SU-DHL-6 (cell line): ENCODE measurements around the gene CFAP100.

ENCODE experiments used
- H2AFZ ChIP-seq: fragments of 200-600 bp; sonication (generic); 2 replicates; pipeline ENCODE4 v1.6.1; 2014; ENCODE audit warnings: low read depth, mild to moderate bottlenecking, moderate library complexity, mixed read lengths, antibody characterized with exemption, low read length; ENCODE audit not compliant: severe bottlenecking
- H3F3A ChIP-seq: fragments of 200-600 bp; shearing (Covaris generic); 2 replicates; pipeline ENCODE4 v1.6.0; 2016; ENCODE audit warnings: antibody characterized with exemption, mild to moderate bottlenecking; ENCODE audit not compliant: insufficient read depth
- H3K27ac ChIP-seq: fragments of 200-600 bp; sonication (generic); 2 replicates; pipeline ENCODE4 v1.5.1; 2016; ENCODE audit warnings: low read depth, mild to moderate bottlenecking, low read length, moderate library complexity, mixed read lengths
- H3K27me3 ChIP-seq: fragments of 200-600 bp; sonication (generic), shearing (Covaris generic); 2 replicates; pipeline ENCODE4 v1.6.0; 2014; ENCODE audit warnings: mild to moderate bottlenecking, low read length
- H3K36me3 ChIP-seq: fragments of 200-600 bp; sonication (generic); 2 replicates; pipeline ENCODE4 v1.6.1; 2014; ENCODE audit warnings: mild to moderate bottlenecking, low read length, mixed read lengths
- H3K4me2 ChIP-seq: fragments of 300-600, 200-600 bp; shearing (Covaris generic), sonication (generic); 2 replicates; pipeline ENCODE4 v1.6.0; 2014; ENCODE audit warnings: low read length, low read depth, mild to moderate bottlenecking; ENCODE audit not compliant: poor library complexity, severe bottlenecking
- H3K4me3 ChIP-seq: fragments of 200-600 bp; sonication (generic); 2 replicates; pipeline ENCODE4 v1.5.1; 2014; ENCODE audit warnings: antibody characterized with exemption, low read length, mild to moderate bottlenecking, mixed read lengths; ENCODE audit not compliant: insufficient read depth, poor library complexity, severe bottlenecking
- H3K79me2 ChIP-seq: fragments of 200-600 bp; sonication (generic); 2 replicates; pipeline ENCODE4 v1.6.1; 2014; ENCODE audit warnings: mild to moderate bottlenecking, low read length, moderate library complexity; ENCODE audit not compliant: insufficient read depth
- H3K9ac ChIP-seq: fragments of 200-600 bp; sonication (generic); 2 replicates; pipeline ENCODE4 v1.7.0; 2014; ENCODE audit warnings: mild to moderate bottlenecking, low read length
- H3K9me2 ChIP-seq: fragments of 200-600 bp; sonication (generic); replicated peaks from 2 replicates; pipeline ENCODE4 v1.6.1; 2014; ENCODE audit warnings: low read length; ENCODE audit not compliant: insufficient read depth
- H3K9me3 ChIP-seq: fragments of 200-600 bp; sonication (generic); 2 replicates; pipeline ENCODE4 v1.6.1; 2014; ENCODE audit warnings: low read length, mixed read lengths; ENCODE audit not compliant: insufficient read depth
- H4K20me1 ChIP-seq: fragments of 200-600 bp; sonication (generic); 2 replicates; pipeline ENCODE4 v1.6.1; 2014; ENCODE audit warnings: low read depth, mild to moderate bottlenecking, antibody characterized with exemption, low read length, moderate library complexity, mixed read lengths
- EZH2phosphoT487 ChIP-seq: fragments of 200-600 bp; sonication (generic), shearing (Covaris generic); conservative IDR thresholded peaks from 2 replicates; pipeline ENCODE4 v1.6.1; 2018; ENCODE audit warnings: mild to moderate bottlenecking, antibody characterized with exemption, low read length, moderate library complexity, mixed read lengths
- TF ChIP-seq, protein P1 (sequence below): fragments of 200-600 bp; sonication (generic); IDR thresholded peaks from one replicate; pipeline ENCODE4 v1.5.1; 2017; ENCODE audit warnings: antibody characterized with exemption, mild to moderate bottlenecking, low read length, moderate library complexity; ENCODE audit not compliant: insufficient read depth, poor library complexity, severe bottlenecking

CFAP100 gene

DNA sequence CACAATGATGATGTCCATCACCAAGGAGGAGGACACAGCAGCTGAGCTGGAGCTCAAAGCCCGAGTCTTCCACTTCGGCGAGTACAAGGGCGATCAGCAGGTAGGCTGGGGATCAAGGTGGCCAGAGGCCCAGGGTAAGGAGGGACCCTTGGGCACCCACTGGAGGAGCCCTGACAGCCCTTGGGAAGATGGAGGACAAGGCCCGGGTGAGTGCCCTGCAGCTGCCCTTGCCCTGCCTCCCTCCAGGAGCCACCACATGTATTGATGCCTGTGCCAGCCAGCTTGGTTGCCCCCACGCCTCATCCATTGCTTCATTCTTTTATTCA is 38.4 kb downstream of the CFAP100 start:
- no peaks in the 10 kb centered on the region for H4K20me1 ChIP-seq
- H3K27ac ChIP-seq = no peak overlapping the region
- H3K27me3 ChIP-seq = no peaks in the 10 kb centered on the region
- H3K9me3 ChIP-seq = no peaks in the 10 kb centered on the region
- H3F3A ChIP-seq = no peaks in the 10 kb centered on the region
- no peaks in the 10 kb centered on the region for H3K36me3 ChIP-seq
- no peak overlapping the region for H3K4me3 ChIP-seq
- H3K9ac ChIP-seq = no peak overlapping the region
- H3K79me2 ChIP-seq = no peaks in the 10 kb centered on the region
- H3K4me2 ChIP-seq = no peak overlapping the region
- H2AFZ ChIP-seq = no peak overlapping the region
- no peak for TF ChIP-seq EZH2phosphoT487
- TF ChIP-seq, protein P1, sequence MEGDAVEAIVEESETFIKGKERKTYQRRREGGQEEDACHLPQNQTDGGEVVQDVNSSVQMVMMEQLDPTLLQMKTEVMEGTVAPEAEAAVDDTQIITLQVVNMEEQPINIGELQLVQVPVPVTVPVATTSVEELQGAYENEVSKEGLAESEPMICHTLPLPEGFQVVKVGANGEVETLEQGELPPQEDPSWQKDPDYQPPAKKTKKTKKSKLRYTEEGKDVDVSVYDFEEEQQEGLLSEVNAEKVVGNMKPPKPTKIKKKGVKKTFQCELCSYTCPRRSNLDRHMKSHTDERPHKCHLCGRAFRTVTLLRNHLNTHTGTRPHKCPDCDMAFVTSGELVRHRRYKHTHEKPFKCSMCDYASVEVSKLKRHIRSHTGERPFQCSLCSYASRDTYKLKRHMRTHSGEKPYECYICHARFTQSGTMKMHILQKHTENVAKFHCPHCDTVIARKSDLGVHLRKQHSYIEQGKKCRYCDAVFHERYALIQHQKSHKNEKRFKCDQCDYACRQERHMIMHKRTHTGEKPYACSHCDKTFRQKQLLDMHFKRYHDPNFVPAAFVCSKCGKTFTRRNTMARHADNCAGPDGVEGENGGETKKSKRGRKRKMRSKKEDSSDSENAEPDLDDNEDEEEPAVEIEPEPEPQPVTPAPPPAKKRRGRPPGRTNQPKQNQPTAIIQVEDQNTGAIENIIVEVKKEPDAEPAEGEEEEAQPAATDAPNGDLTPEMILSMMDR = no peak
- no peaks in the 10 kb centered on the region for H3K9me2 ChIP-seq

DNA sequence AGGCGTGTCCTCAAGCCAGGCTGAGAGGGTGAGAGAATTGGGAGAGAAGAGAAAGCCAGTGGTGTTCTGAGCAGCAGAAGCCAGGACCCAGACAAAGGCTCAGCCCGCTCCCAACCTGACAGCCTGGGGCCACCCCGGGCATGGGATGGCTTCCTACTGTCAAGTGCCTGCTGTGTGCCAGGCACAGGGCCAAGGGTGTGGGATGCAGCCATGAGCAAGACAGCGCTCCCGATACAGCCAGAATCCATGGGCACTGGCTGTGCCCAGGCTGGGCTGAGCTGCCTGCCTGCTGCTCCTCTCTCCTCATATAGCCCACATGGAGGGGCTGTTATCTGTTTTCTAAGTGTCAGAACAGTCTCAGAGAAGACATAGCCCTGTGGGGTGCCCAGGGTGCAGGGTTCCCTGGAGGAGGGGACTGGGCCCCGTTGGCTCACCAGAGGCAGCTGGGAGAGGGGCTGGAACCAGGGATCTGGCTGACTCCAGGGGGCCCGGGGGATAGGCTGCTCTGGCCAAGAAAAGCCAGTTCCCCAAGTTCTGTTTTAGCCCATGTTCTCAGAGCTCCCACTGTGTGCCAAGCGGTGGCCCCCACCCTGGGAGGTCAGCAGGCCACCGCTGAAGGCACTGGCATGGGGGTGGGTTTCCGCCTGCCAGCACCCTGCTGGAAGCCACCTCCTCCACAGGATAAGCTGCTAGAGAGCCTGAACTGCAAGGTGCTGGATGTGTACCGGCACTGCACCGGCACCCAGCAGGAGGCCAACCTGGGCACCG is 39.0 kb downstream of the CFAP100 start:
- no peaks in the 10 kb centered on the region for H4K20me1 ChIP-seq
- H3K4me3 ChIP-seq = no peak overlapping the region
- H3K79me2 ChIP-seq = no peaks in the 10 kb centered on the region
- H3F3A ChIP-seq = no peaks in the 10 kb centered on the region
- no peaks in the 10 kb centered on the region for H3K27me3 ChIP-seq
- H3K9me3 ChIP-seq = no peaks in the 10 kb centered on the region
- no peaks in the 10 kb centered on the region for H3K9me2 ChIP-seq
- TF ChIP-seq EZH2phosphoT487 = no peak
- TF ChIP-seq, protein P1 = no peak
- H2AFZ ChIP-seq = no peak overlapping the region
- H3K36me3 ChIP-seq = no peaks in the 10 kb centered on the region
- no peak overlapping the region for H3K4me2 ChIP-seq
- no peak overlapping the region for H3K9ac ChIP-seq
- H3K27ac ChIP-seq = no peak overlapping the region

DNA sequence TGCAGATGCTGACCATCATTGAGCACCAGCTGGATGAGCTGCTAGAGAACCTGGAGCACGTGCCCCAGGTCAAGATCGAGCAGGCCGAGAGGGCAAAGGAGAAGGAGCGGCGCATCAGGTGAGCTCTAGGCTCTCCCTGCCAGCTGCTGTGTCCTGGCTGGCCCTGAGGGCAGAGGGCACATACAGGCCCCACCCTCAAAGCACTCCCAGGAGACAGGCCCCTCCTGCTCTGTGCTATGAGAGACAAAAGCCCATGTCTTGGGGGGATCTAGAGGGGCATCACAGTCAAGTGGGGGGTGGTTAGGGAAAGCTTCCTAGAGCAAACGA is 39.5 kb downstream of the CFAP100 start:
- Histone ChIP-seq H3K9me2 (no peaks in the 10 kb centered on the region), H3K4me3 (no peak overlapping the region), H3K27me3 (no peaks in the 10 kb centered on the region), H2AFZ (no peak overlapping the region), H3F3A (no peaks in the 10 kb centered on the region), H3K79me2 (no peaks in the 10 kb centered on the region), H3K9me3 (no peaks in the 10 kb centered on the region), H3K4me2 (no peak overlapping the region), H3K36me3 (no peaks in the 10 kb centered on the region), H3K9ac (no peak overlapping the region), H4K20me1 (no peaks in the 10 kb centered on the region), H3K27ac (no peak overlapping the region)
- TF ChIP-seq, protein P1 = no peak
- no peak for TF ChIP-seq EZH2phosphoT487
